Stomach (tissue), 19 donors: Measurements from ENCODE around the gene CNPY4. TPM values are rescaled to one million over a fixed set of nuclear protein-coding genes. Genes with fewer than 3 reads are reported as not detected.
A peak's percentile ranks its signal among the peaks of the same experiment; 100 is the strongest.

ENCODE experiments used
- DNase-seq, 2 donors: peaks; one replicate each; pipeline versions ENCODE4 v3.0.0 to v3.0.0-alpha.2; 2013 to 2019
- H3K27ac ChIP-seq, 5 donors: fragments of 200-600 bp in 4 of 5; sonication (generic) in 4 of 5; one replicate each; pipeline ENCODE4 v1.5.1; 2013 to 2019; ENCODE audit warnings: mild to moderate bottlenecking in 1 of 5, moderate library complexity in 1 of 5
- H3K27me3 ChIP-seq, 3 donors: fragments of 200-600 bp; sonication (generic); one replicate each; pipeline ENCODE4 v1.5.1; 2017 to 2019; ENCODE audit warnings: mixed run types in 1 of 3
- H3K36me3 ChIP-seq, 4 donors: fragments of 200-600 bp; sonication (generic); 1 replicate in 3 of 4; 2 replicates in 1 of 4; pipeline ENCODE4 v1.5.1; 2016 to 2019
- H3K4me1 ChIP-seq, 4 donors: fragments of 200-600 bp; sonication (generic); one replicate each; pipeline ENCODE4 v1.5.1; 2016 to 2019
- H3K4me3 ChIP-seq, 4 donors: fragments of 200-600 bp; sonication (generic) in 3 of 4; one replicate each; pipeline ENCODE4 v1.5.1; 2016 to 2019; ENCODE audit warnings: mild to moderate bottlenecking in 1 of 4
- H3K9me3 ChIP-seq, 4 donors: fragments of 200-600 bp; sonication (generic); one replicate each; pipeline ENCODE4 v1.5.1; 2016 to 2019
- EP300 ChIP-seq: sonication (generic); formaldehyde crosslinking; IDR thresholded peaks from one replicate; pipeline ENCODE4 v1.6.1; 2017; ENCODE audit warnings: antibody characterized with exemption
- POLR2A ChIP-seq, 4 donors: fragments of 450-650 bp; IDR thresholded peaks; one replicate each; pipeline ENCODE4 v1.6.1; 2016; ENCODE audit warnings: antibody characterized with exemption in 4 of 4, control low read depth in 2 of 4, mild to moderate bottlenecking in 1 of 4, moderate library complexity in 1 of 4
- POLR2AphosphoS5 ChIP-seq, 3 donors: sonication (generic); formaldehyde crosslinking; IDR thresholded peaks; one replicate each; pipeline ENCODE4 v1.6.1; 2016; ENCODE audit warnings: antibody characterized with exemption in 3 of 3
- WGBS, 5 donors: extraction: QIAGEN DNeasy Blood & Tissue Kit in 3 of 5; methylation state at CpG; one replicate each; pipeline versions ENCODE4 v1.1.5 to v1.1.7; 2013 to 2018; 5-methylcytosine and 5-hydroxymethylcytosine counted together
- intact Hi-C: fragments of 100-400 bp; cut with DNase I; formaldehyde crosslinking; loops from one replicate; pipeline ENCODE4 v1.15.1; 2023; ENCODE audit warnings: low total_unique reads
- long read RNA-seq, 10 donors: transcript quantifications; one replicate each; lab custom pipeline, GENCODE V29; 2026
- polyA plus RNA-seq, 3 donors: library from polyadenylated mRNA; stranded (reverse); fragments of 200-250 nt; gene quantifications; one replicate each; pipeline ENCODE4 v1.2.3, GENCODE V29; 2013
- total RNA-seq, 5 donors: library from RNA; depleted of rRNA; stranded (reverse); fragments of >200 nt; gene quantifications; one replicate each; pipeline versions ENCODE4 v1.1.0 to v1.2.3, GENCODE V29; 2014 to 2016
- TF ChIP-seq, protein P1 (sequence below), 7 experiments: fragments of 450-650 bp in 4 of 7; fragments of 200-600 bp in 3 of 7; sonication (generic) in 3 of 7; IDR thresholded peaks; one replicate each; pipeline ENCODE4 v1.5.1; 2016 to 2019; ENCODE audit warnings: antibody characterized with exemption in 7 of 7, control low read depth in 2 of 7, mild to moderate bottlenecking in 1 of 7
- donor health status: healthy with polysubstance abuse.
- donor health status: Bipolar disorder and iron deficiency.
- donor health status: healthy.

The CNPY4 gene
- total RNA-seq, result 10 to 100 TPM in 2 of 5 donors, 1 to 10 TPM in 1, under 1 TPM in 2; 0.45 to 10.6 (median 7.1) TPM
- polyA plus RNA-seq, result 1 to 10 TPM; 5.7 to 6.3 (median 5.8) TPM
- long read RNA-seq, donor 1, partial matches to known transcripts, result 0 of 3 reads
- long read RNA-seq, donor 1, other reads (novel, unspliced or antisense), result 0 of 3 reads
- long read RNA-seq, donor 2, partial matches to known transcripts, result 0 of 5 reads
- long read RNA-seq, donor 2, other reads (novel, unspliced or antisense), result 0 of 5 reads
- long read RNA-seq, donor 3, partial matches to known transcripts, result 0 of 5 reads
- long read RNA-seq, donor 3, other reads (novel, unspliced or antisense), result 0 of 5 reads
- long read RNA-seq, donor 4, result 0 reads
- long read RNA-seq, donor 5, transcript CNPY4-201 (6 exons, 1,502 nt), result major isoform, 9 of 16 reads
- long read RNA-seq, donor 5, partial matches to known transcripts, result 5 of 16 reads
- long read RNA-seq, donor 5, other reads (novel, unspliced or antisense), result 0 of 16 reads
- long read RNA-seq, donor 6, transcript CNPY4-204 (5 exons, 1,024 nt), result minor isoform, 12 of 31 reads
- long read RNA-seq, donor 6, transcript CNPY4-201 (6 exons, 1,502 nt), result major isoform, 18 of 31 reads
- long read RNA-seq, donor 6, partial matches to known transcripts, result 0 of 31 reads
- long read RNA-seq, donor 6, other reads (novel, unspliced or antisense), result 0 of 31 reads
- long read RNA-seq, donor 7, transcript CNPY4-201 (6 exons, 1,502 nt), result major isoform, 12 of 22 reads
- long read RNA-seq, donor 7, partial matches to known transcripts, result 9 of 22 reads
- long read RNA-seq, donor 7, other reads (novel, unspliced or antisense), result 0 of 22 reads
- long read RNA-seq, donor 8, partial matches to known transcripts, result 0 of 4 reads
- long read RNA-seq, donor 8, other reads (novel, unspliced or antisense), result 0 of 4 reads
- long read RNA-seq, donor 9, transcript CNPY4-201 (6 exons, 1,502 nt), result major isoform, 5 of 6 reads
- long read RNA-seq, donor 9, partial matches to known transcripts, result 0 of 6 reads
- long read RNA-seq, donor 9, other reads (novel, unspliced or antisense), result 0 of 6 reads
- long read RNA-seq, donor 10, partial matches to known transcripts, result 0 of 2 reads
- long read RNA-seq, donor 10, other reads (novel, unspliced or antisense), result 0 of 2 reads

DNA sequence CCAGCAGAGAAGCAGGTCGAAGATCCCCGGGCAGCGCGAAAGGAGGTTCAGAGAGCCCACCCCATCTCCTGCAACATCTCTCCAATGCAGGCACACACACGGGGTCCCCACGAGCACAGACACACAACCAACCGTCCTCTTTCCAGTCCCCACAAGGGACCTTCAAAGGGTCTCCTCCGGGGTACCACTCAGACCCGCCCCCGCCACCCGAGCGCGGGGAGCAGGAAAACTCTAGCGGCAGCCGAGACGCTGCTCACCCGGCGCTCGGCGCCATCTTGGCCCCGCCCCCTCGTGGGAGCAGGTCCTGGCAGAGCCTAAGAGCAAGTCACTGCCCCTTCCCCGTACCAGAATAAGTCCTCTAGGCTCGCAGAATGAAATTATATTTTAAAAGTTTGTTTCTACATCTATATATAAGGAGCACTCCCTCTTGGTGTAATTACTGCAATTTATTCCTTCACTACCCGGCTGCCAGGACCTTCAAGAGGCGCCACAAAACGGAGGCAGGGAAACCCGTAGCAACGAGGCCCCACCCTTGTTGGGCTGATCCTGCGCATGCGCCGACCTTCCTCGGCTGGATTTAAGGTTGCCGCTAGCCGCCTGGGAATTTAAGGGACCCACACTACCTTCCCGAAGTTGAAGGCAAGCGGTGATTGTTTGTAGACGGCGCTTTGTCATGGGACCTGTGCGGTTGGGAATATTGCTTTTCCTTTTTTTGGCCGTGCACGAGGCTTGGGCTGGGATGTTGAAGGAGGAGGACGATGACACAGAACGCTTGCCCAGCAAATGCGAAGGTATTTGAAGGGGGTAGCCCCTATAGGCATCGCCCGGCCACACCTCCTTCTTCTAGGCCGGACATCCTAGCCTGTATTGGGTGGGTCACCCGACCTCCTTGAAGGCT is at the start of gene CNPY4, which contains the start of gene TAF6:
CNPY4 (plus strand) TSS at position 563 of the 898 bp plus-strand sequence; CDS start at position 674, 111 bp downstream.
TAF6 (minus strand) TSS at position 287 of the 898 bp plus-strand sequence. CDS start 5,149 bp downstream, outside the sequence.
- TF ChIP-seq EP300, result no peak
- TF ChIP-seq, protein P1, sequence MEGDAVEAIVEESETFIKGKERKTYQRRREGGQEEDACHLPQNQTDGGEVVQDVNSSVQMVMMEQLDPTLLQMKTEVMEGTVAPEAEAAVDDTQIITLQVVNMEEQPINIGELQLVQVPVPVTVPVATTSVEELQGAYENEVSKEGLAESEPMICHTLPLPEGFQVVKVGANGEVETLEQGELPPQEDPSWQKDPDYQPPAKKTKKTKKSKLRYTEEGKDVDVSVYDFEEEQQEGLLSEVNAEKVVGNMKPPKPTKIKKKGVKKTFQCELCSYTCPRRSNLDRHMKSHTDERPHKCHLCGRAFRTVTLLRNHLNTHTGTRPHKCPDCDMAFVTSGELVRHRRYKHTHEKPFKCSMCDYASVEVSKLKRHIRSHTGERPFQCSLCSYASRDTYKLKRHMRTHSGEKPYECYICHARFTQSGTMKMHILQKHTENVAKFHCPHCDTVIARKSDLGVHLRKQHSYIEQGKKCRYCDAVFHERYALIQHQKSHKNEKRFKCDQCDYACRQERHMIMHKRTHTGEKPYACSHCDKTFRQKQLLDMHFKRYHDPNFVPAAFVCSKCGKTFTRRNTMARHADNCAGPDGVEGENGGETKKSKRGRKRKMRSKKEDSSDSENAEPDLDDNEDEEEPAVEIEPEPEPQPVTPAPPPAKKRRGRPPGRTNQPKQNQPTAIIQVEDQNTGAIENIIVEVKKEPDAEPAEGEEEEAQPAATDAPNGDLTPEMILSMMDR (IDR thresholded peaks at IDR 0.05), result peak in 1 of 7 experiments; percentile 29
- peak; percentile 45 to 76 (median 59) for TF ChIP-seq POLR2AphosphoS5 (IDR thresholded peaks at IDR 0.05)
- no peaks in the 10 kb centered on the region for H3K27me3 ChIP-seq
- peaks cover 24 to 41% (median 28%) of the 10 kb centered on the region in 4 donors for H3K4me1 ChIP-seq
- intact Hi-C loops, result no loop called here
- H3K36me3 ChIP-seq, result peaks cover 0 to 16% (median 8%) of the 10 kb centered on the region in 4 donors
- H3K27ac ChIP-seq, result peak within 1 kb of the TSS; percentile 67 to 89 (median 84)
- peak; percentile 96 to 98 for DNase-seq
- 0 to 1% (median 0%) methylated on average over 33 to 49 of the region's 49 CpGs for WGBS, 5 donors
- peak within 1 kb of the TSS; percentile 73 to 95 (median 85) for H3K4me3 ChIP-seq
- H3K9me3 ChIP-seq, result no peaks in the 10 kb centered on the region

DNA sequence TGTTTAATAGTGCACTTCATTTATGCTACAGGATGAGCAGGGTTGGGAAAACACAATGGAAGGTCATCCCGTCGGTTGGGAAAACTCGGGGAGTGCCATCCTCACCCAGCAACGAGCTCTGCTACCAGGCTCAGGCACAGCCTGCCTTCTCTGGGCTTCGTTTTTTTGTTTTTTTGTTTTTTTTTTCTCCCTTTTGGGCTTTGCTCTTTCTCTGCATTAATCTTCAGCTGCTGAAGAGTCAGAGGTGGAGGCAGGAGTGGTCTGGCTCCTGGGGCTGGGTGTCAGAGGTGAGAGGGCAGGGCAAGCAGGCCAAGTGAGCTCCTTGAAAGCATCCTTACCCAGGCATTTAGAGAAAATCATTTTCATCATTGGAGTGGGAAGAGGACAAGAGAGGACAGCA is 49.4 kb upstream of the CNPY4 start:
- no peak for DNase-seq
- no peak overlapping the region for H3K4me3 ChIP-seq
- no peak overlapping the region for H3K27ac ChIP-seq
- H3K4me1 ChIP-seq, result peaks cover 11 to 17% (median 13%) of the 10 kb centered on the region in 4 donors
- H3K9me3 ChIP-seq, result peaks cover 14 to 37% (median 32%) of the 10 kb centered on the region in 4 donors
- TF ChIP-seq POLR2A (IDR thresholded peaks at IDR 0.05) (no peak), EP300 (no peak), POLR2AphosphoS5 (IDR thresholded peaks at IDR 0.05) (no peak)
- TF ChIP-seq, protein P1 (IDR thresholded peaks at IDR 0.05), result no peak
- no peaks in the 10 kb centered on the region for H3K27me3 ChIP-seq
- peaks cover 53 to 94% (median 88%) of the 10 kb centered on the region in 4 donors for H3K36me3 ChIP-seq
- WGBS, 5 donors, result 91 to 99% (median 97%) methylated on average over 5 of the region's 5 CpGs
- intact Hi-C loops, result no loop called here

GRCh38 chr7:100071018-100071723 is 48.3 kb upstream of the CNPY4 start:
- intact Hi-C loops, result no loop called here
- H3K4me3 ChIP-seq, result no peak overlapping the region
- 96 to 99% (median 98%) methylated on average over 11 of the region's 11 CpGs for WGBS, 5 donors
- H3K4me1 ChIP-seq, result peaks cover under 1 to 6% (median 2%) of the 10 kb centered on the region in 4 donors
- peaks cover 14 to 37% (median 32%) of the 10 kb centered on the region in 4 donors for H3K9me3 ChIP-seq
- no peak overlapping the region for H3K27ac ChIP-seq
- H3K36me3 ChIP-seq, result peaks cover 62 to 96% (median 95%) of the 10 kb centered on the region in 4 donors
- no peak for DNase-seq
- no peaks in the 10 kb centered on the region for H3K27me3 ChIP-seq
- TF ChIP-seq EP300 (no peak), POLR2A (IDR thresholded peaks at IDR 0.05) (no peak), POLR2AphosphoS5 (IDR thresholded peaks at IDR 0.05) (no peak)
- TF ChIP-seq, protein P1 (IDR thresholded peaks at IDR 0.05), result no peak
